NCI-H446 treated with DMSO at 0.1 percent for 48 hours (cell line): ENCODE data around the gene GAREM1.

Source experiments
- DNase-seq: peaks from one replicate; lab custom pipeline; 2025; lab: John Stamatoyannopoulos, UW

The GAREM1 gene

DNA sequence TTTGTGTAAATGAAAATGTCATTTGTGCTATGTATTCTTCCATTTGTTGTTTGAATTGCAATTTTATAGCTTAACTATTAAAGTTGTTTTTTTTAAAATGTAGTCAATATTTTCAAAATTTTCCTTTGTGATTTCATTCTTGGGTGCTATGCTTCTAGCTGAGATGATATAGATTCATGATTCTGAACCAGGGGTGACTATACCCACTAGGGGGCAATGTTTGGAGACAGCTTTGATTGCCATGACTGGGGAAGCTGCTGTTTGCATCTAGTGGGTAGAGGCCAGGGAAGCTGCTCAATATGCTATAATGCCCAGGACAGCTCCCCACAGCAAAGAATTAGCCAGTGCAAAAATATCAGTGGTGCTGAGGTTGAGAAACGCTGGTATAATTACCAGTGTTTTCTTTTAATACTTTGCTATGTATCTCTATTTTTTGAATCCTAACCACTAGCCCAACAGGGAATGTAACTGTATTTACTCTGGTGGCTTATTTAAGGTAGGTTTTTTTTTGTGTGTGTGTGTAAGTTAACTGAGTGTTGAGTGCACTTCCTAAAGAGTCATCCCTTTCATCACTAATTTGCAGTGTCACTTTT is 181.1 kb downstream of the GAREM1 start:
- DNase-seq, result no peak

DNA sequence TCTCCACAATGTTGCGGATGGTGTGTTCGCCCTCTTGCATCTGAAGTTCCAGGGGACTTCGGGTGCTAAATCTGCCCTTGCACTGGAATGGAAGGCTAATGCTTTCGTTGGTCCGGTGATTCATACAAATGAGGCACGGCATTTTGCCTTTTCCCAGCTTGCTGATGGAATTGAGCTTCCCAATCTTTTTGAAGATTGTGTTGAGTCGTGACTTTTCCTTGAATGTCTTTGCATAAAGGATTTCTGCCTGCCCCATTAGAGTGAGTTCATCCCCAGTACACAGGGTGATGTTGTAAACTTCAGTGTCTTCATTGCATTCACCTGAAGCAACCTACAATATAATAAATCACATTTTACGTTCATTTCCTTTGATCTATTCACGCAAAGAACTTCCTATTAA is 182.8 kb downstream of the GAREM1 start:
- DNase-seq, result no peak

DNA sequence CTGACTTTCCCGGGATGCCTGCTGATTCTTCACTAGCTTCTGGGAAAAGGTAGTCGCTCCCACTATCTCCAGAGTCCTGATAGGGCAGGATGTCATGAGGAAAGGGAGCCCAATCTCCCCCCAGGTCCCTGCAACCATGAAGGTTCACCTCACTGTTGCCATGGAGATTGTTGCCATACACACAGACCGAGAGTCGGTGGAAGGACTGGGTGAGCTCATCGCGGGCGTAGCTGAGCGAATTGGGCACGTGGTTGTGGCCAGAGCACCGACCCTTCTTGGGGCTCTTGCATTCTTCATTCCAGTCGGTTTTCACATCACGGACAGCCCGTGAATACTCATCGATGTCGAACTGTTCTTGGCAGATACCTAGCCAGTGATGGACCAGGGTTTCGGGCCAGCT is 183.4 kb downstream of the GAREM1 start:
- no peak for DNase-seq

DNA sequence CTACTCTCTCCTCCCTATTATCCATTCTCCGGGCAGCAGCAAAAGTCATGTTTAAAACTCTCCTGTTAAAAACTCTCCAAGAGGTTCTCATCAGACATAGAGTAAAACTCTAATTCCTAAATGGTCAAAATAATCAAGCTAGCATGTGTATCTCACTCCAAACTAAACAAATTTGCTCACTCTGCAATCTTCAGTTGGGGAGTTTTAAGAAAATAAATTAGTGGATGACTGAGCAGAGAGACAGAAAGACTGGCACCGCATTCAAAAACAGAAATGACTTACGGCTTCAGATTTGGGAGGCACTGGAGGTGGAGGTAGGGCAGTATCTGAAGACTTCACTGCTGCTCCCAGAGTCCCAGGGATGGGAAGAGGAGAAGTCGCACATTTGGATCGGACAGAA is 183.9 kb downstream of the GAREM1 start:
- no peak for DNase-seq

DNA sequence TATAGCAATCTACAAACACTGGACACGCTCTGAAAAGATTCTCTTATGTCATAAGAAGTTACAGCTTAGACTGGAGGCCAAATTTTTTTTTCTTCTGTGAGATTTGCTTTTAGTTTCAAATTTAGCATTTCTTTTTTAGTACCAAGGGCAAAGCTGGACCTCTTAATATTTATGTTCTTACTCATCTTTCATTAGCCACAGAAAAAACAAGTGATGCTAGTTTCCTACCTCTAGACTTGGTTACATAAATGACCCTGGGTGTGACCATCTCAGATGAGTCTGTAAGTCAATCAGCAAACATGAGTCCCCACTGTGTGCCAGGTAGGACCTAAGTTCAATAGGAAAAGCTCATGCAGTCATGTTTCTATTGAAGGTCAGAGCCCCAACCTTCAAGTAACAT is 186.4 kb downstream of the GAREM1 start:
- DNase-seq, result no peak

DNA sequence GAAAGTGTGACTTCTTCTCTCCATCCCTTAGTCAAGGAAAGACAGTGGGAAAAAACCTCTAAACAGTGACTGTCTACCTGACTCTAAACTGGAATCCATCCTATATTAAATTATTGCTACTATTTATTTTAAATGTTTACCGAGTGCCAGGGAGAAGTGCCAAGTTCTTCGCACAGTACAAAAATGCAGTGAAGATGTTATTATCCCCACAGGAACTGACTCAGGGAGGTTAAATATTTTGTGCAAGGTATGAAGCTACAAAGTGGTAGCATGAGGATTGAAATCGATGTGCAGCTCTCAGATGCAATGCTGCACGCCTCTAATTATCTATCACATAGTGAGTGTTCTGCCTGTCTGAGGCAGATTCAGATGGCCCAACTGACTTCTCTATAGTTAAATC is 189.8 kb downstream of the GAREM1 start:
- DNase-seq, result no peak

DNA sequence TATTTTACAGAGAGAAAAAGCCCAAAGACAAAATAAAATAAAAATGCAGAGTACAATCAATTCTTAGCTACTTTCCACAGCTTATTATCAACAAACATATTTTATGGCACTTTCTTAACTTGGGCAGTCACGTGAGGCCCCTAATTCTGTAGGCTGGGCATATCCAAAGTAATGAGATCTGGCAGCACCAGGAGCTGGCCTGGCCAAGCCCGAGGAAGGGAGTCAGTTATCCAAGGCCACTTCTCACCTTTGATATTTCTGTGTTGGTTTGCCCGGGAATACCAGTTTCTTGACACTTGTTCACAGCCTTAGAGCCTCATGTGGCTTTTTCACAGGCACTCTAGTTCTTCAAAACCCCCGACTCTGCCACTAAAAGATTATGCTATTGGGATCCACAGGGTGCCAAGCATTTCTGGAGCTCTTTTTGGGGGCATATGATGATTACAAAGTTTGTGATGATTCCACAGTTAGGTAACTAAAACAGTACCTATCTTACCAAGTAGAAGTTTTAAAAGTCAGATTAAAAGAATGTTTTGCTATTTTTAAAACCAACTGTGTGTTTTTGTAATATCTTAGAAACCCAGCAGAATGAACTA is 190.4 kb downstream of the GAREM1 start:
- DNase-seq, result no peak

DNA sequence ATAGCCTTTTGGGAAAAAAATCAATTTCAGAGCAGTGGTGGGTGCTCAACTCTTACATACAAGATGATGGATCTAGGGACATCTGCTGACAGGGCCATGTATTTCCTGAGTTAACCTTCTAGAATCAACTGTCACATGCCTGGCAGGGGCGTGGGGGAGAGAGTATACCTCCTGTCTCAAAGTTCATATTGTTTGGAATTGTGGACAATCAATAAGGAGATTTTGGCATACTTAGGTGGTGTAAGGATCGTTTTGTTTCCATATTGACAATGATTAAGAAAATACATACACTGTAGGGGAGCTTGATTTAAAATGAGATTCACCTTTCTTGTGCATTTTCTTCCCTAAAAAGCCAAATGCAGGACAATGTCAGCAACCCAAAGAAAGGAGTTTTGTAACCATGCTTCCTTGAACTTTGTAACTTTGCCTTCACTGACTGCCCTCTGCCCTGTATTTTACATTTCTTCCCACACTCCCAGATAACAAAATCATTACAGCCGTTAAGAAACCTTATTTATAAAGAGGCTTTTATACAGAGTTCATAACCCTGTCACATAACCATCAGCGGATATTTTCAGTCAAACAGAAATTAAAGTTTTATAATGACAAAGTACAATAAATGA is 192.4 kb downstream of the GAREM1 start:
- DNase-seq, result no peak

DNA sequence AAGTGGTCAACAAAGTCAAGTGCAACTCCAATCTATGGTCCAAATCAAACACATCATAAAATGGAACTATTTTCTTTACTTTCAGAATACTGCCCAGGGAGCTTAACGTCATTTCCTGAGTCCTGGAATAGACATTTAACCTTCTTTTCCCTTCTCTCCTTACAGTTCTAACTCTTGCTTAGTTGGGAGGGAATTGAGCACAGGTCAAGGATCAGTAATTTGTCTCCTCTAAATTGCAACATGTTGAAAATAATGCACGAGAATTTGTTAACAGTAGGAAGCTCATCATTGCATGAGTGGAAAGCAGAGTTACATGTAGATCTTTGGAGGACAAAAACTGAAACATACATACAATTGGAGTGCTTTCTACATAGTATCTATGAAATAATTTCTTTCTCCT is 193.1 kb downstream of the GAREM1 start:
- no peak for DNase-seq

DNA sequence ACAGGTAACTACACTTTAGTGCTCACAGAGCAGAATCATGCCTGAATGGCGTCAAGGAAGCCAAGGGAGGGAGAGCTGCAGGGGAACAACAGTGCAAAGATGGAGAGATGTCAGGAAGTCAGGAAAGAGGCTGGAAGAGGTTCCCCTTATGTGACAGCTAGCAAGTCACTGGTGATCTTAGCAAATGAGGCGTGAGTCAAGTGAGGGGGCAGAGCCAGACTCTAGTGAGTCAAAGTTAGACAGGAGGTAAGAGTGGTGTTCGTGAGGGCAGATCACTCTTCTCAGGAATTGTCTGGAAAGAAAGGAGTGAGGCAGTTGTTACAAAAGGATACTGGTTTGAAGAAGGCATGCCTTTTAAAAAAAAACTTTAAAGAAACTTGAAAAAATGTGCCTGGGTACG is 193.8 kb downstream of the GAREM1 start:
- DNase-seq, result no peak

DNA sequence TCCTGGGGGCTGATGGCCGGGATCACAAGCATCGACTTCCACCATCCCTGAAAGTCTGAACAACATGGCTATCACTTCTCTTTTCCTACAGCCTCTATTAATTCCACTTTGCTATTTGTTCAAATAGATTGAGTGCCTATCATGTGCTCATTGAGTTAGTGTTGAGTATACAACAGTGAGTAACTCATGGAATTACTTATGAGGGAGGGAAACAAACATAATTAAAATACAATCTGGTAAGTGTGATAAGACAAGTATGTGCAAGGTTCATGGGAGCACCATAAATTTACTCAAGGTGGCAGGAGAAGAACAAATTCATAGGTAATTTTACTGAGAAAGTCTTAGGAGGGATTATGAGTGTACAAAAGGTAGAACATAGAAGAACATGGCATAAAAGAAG is 194.4 kb downstream of the GAREM1 start:
- no peak for DNase-seq

DNA sequence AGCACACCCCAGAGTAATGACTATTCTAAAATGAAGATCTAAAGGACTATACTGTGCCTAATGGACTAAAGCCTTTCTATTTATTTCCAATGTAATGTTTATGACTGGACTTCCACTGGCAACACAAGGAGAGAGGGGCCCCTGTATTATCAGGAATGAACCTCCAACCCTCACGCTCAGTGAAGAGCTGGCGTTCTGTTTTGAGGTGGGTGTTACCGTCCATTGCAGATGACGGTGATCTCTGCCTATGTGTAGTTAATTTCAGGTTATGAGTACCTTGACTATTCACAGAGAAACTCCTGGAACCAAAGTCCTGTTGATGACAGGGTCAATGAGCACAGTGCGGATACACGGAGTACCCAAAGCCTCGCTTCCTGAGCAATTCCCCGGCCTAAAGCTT is 195.5 kb downstream of the GAREM1 start:
- no peak for DNase-seq

DNA sequence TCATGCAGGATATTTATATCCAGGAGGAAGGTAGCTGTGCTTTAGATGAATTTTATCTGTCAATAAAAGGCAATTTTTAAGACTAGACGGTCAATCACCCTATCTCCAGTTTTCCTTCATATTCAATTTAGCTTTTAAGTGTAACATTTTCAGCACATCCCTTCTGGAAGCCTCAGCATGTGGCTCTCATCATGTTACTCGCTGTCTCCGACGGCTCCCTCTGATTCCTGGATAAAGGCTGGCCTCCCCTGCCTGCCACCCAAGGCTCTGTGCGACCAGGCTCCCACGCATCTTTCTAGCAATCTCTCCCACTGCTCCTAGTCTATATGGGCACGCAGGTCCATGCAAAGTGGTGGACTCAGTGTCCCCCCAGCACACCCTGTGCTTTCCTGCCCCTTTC is 196.4 kb downstream of the GAREM1 start:
- DNase-seq, result no peak

DNA sequence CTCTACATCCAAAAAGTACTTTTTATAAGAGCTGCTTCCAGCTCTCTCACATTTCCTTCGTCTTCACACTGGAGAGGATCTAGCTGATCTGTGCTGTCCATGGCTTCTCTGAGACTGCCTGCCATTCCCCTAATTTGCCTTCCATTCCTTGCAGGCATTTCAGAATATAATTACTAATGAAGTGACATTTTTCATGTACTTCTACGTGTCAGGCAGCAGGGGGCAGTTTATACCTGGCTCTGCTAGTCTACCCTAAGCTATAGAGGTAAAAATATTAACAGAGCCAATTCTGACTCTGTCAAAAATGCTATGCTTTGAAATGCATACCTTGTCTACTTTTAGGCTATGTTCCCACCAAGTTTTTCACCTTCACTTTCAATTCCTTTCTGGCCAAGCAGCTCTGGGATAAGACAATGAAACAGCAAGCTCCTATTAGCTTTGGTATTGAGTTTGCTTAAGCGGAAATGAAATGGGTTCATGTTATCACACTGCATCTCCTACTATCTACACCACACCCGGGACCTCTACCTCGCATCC is 198.9 kb downstream of the GAREM1 start:
- peak; percentile 16 for DNase-seq

DNA sequence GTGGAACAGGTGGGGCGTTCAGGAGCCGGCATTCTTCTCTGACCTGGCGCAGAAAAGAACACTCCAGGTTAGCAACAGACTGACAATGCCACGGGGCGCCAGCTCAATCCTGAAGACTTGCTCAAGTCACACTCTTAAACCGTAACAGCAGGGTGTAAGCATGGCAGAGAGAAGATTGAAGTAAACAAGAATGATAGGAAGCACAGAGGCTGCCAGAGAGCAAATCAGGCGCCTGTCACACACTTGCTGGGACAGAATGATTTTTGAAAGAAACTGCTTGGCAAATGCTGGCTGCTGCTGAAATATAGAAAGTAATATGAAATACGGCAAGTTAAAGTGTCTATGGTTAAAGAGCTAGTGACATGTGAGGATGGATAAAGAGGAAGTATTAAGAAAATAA is 200.3 kb downstream of the GAREM1 start:
- no peak for DNase-seq

DNA sequence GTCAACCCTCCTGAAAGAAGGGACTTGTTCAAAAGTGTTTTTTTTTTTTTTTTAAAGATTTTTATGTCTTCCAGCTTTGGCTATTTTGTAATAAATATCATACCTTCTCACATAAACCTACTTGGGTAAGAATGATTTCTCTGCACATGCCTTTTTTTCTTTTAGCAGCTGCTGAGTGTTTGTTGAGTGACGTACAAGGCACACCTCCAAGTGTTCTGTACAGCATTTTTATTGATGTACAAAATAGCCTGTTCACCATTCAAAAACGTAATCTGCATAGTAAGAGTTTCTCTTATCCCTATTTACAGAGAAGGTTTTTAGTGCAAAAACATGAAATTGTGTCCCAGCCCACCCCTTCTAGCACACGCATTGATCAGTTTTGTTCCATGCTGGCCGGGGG is 203.2 kb downstream of the GAREM1 start:
- no peak for DNase-seq

DNA sequence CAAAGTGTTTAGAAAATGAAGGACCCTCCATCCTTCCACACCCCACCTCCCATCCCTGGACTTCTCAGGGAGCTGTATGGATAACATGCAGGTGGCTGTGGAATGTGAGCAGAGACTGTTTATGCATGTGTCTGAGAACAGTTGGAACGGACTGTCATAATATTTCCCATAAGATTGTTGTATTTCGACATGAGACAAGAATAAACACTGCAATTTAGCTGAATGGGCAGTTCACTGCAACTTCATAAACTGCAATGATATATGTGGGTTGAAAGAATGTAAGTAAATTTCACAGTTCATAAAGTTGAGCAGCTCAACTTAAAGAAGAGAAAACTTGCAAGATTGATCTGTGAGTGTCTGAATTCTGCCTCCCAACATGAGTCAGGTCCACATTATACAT is 206.3 kb downstream of the GAREM1 start:
- no peak for DNase-seq

DNA sequence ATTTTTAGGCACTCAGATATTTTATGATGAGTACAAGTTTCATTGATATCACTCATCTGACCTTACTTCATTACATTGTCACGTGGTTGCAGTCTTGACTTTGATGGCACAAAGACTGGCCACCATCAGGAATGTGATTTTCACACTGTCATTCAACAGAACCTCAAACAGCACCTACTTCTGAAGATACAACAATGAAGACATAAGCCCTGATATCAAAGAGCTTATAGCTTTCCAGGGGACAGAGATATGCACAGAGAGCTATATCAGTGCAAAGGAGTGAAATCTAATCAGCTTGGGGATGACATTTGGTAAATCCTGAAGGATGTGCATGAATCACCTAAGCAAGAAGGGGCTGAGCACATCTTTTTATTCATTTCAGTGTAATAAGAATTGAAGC is 208.6 kb downstream of the GAREM1 start:
- DNase-seq, result no peak

DNA sequence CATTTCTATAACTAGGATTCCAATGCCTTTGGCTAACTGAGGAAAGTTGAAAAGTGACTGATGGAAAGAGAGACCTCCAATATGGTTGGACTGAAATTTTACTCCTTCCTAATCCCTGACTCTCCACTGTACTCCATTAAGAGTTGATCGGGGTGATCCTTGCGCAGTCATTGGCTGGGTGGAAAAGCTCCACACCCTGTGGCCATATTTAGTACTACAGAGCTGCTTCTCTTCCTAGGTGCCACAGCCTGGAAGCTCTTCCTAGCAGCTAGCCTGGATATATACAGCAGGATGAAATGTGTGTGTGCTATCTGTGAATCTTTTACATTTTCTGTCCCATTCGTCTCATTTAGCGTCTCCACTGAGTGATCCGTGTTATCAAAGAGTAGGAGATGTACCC is 209.7 kb downstream of the GAREM1 start:
- DNase-seq, result no peak

DNA sequence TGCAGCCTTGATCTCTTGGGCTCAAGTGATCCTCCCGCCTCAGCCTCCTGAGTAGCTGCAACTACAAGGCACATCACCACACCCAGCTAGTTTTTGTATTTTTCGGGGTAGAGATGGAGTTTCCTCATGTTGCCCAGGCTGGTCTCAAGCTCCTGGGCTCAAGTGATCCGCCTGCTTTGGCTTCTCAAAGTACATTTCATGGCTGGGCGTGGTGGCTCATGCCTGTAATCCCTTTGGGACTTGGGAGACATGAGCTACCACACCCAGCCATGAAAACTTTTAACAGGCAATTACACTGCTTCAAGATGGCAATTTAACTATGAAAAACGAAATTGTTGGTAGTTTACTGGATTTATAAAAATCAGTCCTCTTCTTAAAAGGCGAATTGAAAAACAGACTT is 211.1 kb downstream of the GAREM1 start:
- no peak for DNase-seq

DNA sequence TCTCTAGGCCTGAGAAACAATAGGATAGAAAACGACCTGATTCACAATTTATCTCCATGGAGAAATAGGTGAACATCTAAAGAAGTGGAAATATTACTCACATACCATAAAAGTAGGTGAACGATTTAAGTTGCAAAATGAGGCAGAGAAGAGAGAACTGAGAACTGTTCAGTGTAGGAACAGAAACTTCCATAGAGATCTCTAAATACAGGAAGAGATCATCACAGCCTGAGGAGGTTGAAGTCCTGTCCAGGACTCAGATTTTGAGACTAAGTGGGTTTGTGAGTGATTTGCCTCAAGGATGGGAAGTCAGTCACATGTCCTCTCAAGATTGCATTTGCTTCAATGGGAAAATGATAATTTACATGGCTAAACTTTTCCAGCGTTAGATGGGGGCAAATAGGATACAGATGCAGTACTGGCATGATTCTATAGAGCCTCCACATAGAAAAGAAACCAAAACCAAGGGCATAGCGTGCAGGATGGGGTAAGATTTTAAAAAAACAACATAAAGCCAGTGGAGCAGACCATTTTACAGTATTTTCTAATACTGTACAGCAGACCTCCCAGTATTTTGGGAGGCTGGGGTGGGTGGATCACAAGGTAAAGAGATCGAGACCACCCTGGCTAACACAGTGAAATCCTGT is 212.0 kb downstream of the GAREM1 start:
- no peak for DNase-seq

DNA sequence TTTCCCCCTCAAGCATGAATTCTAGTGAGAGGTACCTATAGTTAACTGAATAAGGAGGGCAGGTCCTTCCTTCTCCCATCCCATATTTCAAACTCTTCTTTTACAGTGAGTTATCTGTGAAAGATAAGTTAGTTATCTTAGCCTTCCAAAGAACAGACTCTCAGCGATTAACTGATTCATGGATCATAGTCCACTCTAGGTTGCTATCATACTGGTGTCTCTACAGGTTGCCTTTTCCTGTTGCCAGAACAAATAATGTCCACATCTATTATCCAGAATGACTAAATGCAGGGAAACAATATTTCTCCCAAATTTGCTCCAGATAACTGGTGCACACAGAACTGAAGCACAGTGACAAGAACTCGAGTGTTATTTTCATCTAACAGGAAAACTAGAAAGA is 212.5 kb downstream of the GAREM1 start:
- no peak for DNase-seq

DNA sequence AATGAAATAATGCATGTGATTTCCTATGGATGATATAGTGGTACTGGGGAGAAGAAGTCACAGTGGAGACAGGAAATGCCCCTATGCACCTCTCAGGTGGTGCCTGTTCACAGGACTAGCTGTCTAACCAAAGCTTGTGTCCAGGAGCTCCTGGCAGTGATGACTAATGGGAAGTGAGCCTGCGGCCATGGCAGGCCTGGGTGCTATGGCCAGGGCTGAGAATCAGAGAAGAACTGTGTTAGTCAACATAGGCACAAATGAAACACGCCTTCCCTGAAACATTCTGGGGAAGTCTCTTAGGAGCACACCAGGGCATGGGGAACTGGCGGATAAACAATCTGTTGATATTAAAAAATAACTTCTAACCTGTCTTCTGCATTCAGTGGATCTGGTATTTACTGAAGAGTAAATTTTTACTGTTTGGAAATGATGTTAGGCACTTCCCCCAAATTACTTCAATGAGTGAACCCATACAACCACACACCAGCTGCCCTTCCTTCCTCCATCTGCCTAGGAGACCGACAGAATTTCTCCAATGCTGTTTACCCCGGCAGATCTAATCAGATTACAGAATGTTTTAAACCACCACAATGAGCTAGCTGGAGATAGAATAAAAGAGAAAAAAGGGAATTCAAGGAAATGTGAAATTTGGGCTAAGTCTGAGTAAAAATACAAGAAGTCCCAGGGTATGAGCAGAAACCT is 213.4 kb downstream of the GAREM1 start:
- no peak for DNase-seq
